OCI-LY1 (cell line): ENCODE results near the gene ME1.

Source experiments
- H2AFZ ChIP-seq: fragments of 200-600 bp; sonication (generic), shearing (Covaris generic); 2 replicates; pipeline ENCODE4 v1.6.0; 2014; ENCODE audit warnings: antibody characterized with exemption, mild to moderate bottlenecking, low read length
- H3F3A ChIP-seq: fragments of 200-600 bp; sonication (generic), shearing (Covaris generic); 2 replicates; pipeline ENCODE4 v1.6.0; 2014; ENCODE audit warnings: mild to moderate bottlenecking, antibody characterized with exemption, low read length, moderate library complexity; ENCODE audit not compliant: insufficient read depth
- H3K27ac ChIP-seq: fragments of 200-600 bp; sonication (generic); 2 replicates; pipeline ENCODE4 v1.5.1; 2014; ENCODE audit warnings: low read length, mixed run types, mild to moderate bottlenecking, low read depth; ENCODE audit not compliant: poor library complexity, severe bottlenecking
- H3K27me3 ChIP-seq: fragments of 200-600 bp; sonication (generic); 2 replicates; pipeline ENCODE4 v1.6.0; 2014; ENCODE audit warnings: antibody characterized with exemption, mild to moderate bottlenecking, low read length, moderate library complexity; ENCODE audit not compliant: insufficient read depth
- H3K36me3 ChIP-seq: fragments of 200-600 bp; sonication (generic); 2 replicates; pipeline ENCODE4 v1.6.1; 2014; ENCODE audit warnings: mild to moderate bottlenecking, antibody characterized with exemption, low read length, moderate library complexity, mixed read lengths; ENCODE audit not compliant: insufficient read depth
- H3K4me1 ChIP-seq: fragments of 200-600 bp; sonication (generic); 2 replicates; pipeline ENCODE4 v1.5.1; 2014; ENCODE audit warnings: mild to moderate bottlenecking, low read length, moderate library complexity; ENCODE audit not compliant: insufficient read depth, severe bottlenecking
- H3K4me2 ChIP-seq: fragments of 200-600 bp; sonication (generic), shearing (Covaris generic); 2 replicates; pipeline ENCODE4 v1.6.1; 2014; ENCODE audit warnings: low read length
- H3K4me3 ChIP-seq: fragments of 200-600 bp; sonication (generic); 2 replicates; pipeline ENCODE4 v1.5.1; 2014; ENCODE audit warnings: low read length, low read depth, mild to moderate bottlenecking, mixed read lengths; ENCODE audit not compliant: poor library complexity, severe bottlenecking
- H3K79me2 ChIP-seq: fragments of 200-600 bp; shearing (Covaris generic); 2 replicates; pipeline ENCODE4 v1.6.1; 2016; ENCODE audit warnings: mixed run types, low read length, mixed read lengths; ENCODE audit not compliant: insufficient read depth
- H3K9ac ChIP-seq: fragments of 200-600 bp; sonication (generic), shearing (Covaris generic); 2 replicates; pipeline ENCODE4 v1.6.1; 2014; ENCODE audit warnings: mild to moderate bottlenecking, low read length, mixed read lengths
- H3K9me2 ChIP-seq: fragments of 200-600 bp; sonication (generic), shearing (Covaris generic); 2 replicates; pipeline ENCODE4 v1.6.1; 2014; ENCODE audit warnings: low read depth, mild to moderate bottlenecking, low read length, mixed read lengths
- H3K9me3 ChIP-seq: fragments of 200-600 bp; shearing (Covaris generic); 2 replicates; pipeline ENCODE4 v1.6.1; 2014; ENCODE audit warnings: low read length, mixed read lengths
- H4K20me1 ChIP-seq: fragments of 200-600 bp; sonication (generic), shearing (Covaris generic); 2 replicates; pipeline ENCODE4 v1.6.0; 2016; ENCODE audit warnings: mild to moderate bottlenecking, low read length; ENCODE audit not compliant: insufficient read depth
- CTCF ChIP-seq: fragments of 200-600 bp; sonication (generic), shearing (Covaris generic); IDR thresholded peaks from 2 replicates; pipeline ENCODE4 v1.5.1; 2017; ENCODE audit warnings: mild to moderate bottlenecking, antibody characterized with exemption, low read length, moderate library complexity, mixed read lengths
- EZH2 ChIP-seq: fragments of 200-600 bp; sonication (generic), shearing (Covaris generic); IDR thresholded peaks from 2 replicates; pipeline ENCODE4 v1.8.0; 2017; ENCODE audit warnings: borderline replicate concordance, mixed run types, mild to moderate bottlenecking, antibody characterized with exemption, low read length, moderate library complexity, mixed read lengths

The ME1 gene

GRCh38 chr6:83308833-83309232 lies 122.0 kb downstream of the ME1 start:
- no peak overlapping the region for H3K4me2 ChIP-seq

GRCh38 chr6:83307849-83308248 lies 123.0 kb downstream of the ME1 start:
- Histone ChIP-seq H3K79me2 (no peaks in the 10 kb centered on the region), H3K36me3 (no peaks in the 10 kb centered on the region), H3K27me3 (no peaks in the 10 kb centered on the region), H3F3A (no peaks in the 10 kb centered on the region), H4K20me1 (no peaks in the 10 kb centered on the region), H3K4me1 (no peaks in the 10 kb centered on the region), H3K9me2 (no peaks in the 10 kb centered on the region), H3K4me3 (no peak overlapping the region), H3K27ac (no peak overlapping the region), H2AFZ (no peak overlapping the region), H3K9me3 (no peaks in the 10 kb centered on the region), H3K9ac (no peak overlapping the region), H3K4me2 (no peak overlapping the region)
- no peak for TF ChIP-seq EZH2

More at GRCh38 chr6:83308833-83309232, 122.0 kb downstream of the ME1 start:
- Histone ChIP-seq H3F3A (no peaks in the 10 kb centered on the region), H3K79me2 (no peaks in the 10 kb centered on the region), H3K27ac (no peak overlapping the region), H3K9ac (no peak overlapping the region), H4K20me1 (no peaks in the 10 kb centered on the region), H3K27me3 (no peaks in the 10 kb centered on the region), H3K9me2 (no peaks in the 10 kb centered on the region), H3K36me3 (no peaks in the 10 kb centered on the region), H3K4me3 (no peak overlapping the region), H3K9me3 (no peaks in the 10 kb centered on the region), H3K4me1 (no peaks in the 10 kb centered on the region), H2AFZ (no peak overlapping the region)
- TF ChIP-seq CTCF (no peak), EZH2 (no peak)

GRCh38 chr6:83303426-83303825 lies 127.4 kb downstream of the ME1 start:
- no peaks in the 10 kb centered on the region for H3K4me1 ChIP-seq
- H3K4me2 ChIP-seq, result no peak overlapping the region
- H3K9me2 ChIP-seq, result no peaks in the 10 kb centered on the region
- no peaks in the 10 kb centered on the region for H3K27me3 ChIP-seq
- H3K27ac ChIP-seq, result no peak overlapping the region
- no peaks in the 10 kb centered on the region for H3K36me3 ChIP-seq
- no peak overlapping the region for H3K9ac ChIP-seq
- TF ChIP-seq CTCF, result no peak
- TF ChIP-seq EZH2, result no peak
- no peaks in the 10 kb centered on the region for H3F3A ChIP-seq
- no peaks in the 10 kb centered on the region for H3K79me2 ChIP-seq
- no peak overlapping the region for H2AFZ ChIP-seq
- H4K20me1 ChIP-seq, result no peaks in the 10 kb centered on the region
- H3K9me3 ChIP-seq, result no peaks in the 10 kb centered on the region
- H3K4me3 ChIP-seq, result no peak overlapping the region

- no peak overlapping the region for H3K9ac ChIP-seq
- no peaks in the 10 kb centered on the region for H3K36me3 ChIP-seq
- no peak overlapping the region for H2AFZ ChIP-seq
- no peak for TF ChIP-seq EZH2
- TF ChIP-seq CTCF, result no peak
- H3F3A ChIP-seq, result no peaks in the 10 kb centered on the region
- H3K9me2 ChIP-seq, result no peaks in the 10 kb centered on the region
- H3K27me3 ChIP-seq, result no peaks in the 10 kb centered on the region
- no peaks in the 10 kb centered on the region for H3K4me1 ChIP-seq
- no peaks in the 10 kb centered on the region for H3K9me3 ChIP-seq
- H3K27ac ChIP-seq, result no peak overlapping the region
- no peak overlapping the region for H3K4me2 ChIP-seq
- H3K4me3 ChIP-seq, result no peak overlapping the region
- H3K79me2 ChIP-seq, result no peaks in the 10 kb centered on the region
- H4K20me1 ChIP-seq, result no peaks in the 10 kb centered on the region
Observed at GRCh38 chr6:83294676-83295075, 136.2 kb downstream of the ME1 start.
